ENCODE data around the gene PRKCH.

DNA sequence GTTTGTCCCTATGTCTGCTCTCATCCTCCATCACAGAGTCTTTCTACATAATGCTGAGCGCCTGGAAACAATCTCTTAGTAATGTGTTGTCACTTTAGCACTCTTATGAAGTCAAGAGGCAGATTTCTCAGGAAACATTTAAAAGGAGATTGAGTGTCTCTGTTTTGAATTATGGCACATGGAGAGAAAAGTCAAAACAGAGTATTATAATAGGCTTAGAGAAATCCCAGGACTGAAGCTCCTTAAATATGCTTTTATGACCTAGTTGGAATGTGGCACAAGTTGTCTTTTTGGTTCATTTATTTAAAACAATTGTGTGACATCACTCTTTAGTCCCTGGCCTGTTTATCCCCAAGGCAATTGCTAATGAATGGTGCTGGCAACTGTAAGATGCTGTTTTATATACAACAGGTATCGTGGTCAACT is 256.1 kb downstream of the PRKCH start:
- TF ChIP-seq SP1 (IDR thresholded peaks at IDR 0.05; ENCODE audit: low read depth, low read length) (no peak), RBBP5 (conservative IDR thresholded peaks at IDR 0.05) (no peak), DPF2 (IDR thresholded peaks at IDR 0.05) (no peak), RELA (IDR thresholded peaks at IDR 0.05; ENCODE audit: borderline replicate concordance, partially characterized antibody) (no peak), SUZ12 (IDR thresholded peaks at IDR 0.05; ENCODE audit: unreplicated experiment) (no peak), POLR2A (IDR thresholded peaks at IDR 0.05; ENCODE audit: low read depth, low read length) (no peak), SREBF2 (IDR thresholded peaks at IDR 0.05; ENCODE audit: low read length) (no peak)
- TF ChIP-seq, protein P1, sequence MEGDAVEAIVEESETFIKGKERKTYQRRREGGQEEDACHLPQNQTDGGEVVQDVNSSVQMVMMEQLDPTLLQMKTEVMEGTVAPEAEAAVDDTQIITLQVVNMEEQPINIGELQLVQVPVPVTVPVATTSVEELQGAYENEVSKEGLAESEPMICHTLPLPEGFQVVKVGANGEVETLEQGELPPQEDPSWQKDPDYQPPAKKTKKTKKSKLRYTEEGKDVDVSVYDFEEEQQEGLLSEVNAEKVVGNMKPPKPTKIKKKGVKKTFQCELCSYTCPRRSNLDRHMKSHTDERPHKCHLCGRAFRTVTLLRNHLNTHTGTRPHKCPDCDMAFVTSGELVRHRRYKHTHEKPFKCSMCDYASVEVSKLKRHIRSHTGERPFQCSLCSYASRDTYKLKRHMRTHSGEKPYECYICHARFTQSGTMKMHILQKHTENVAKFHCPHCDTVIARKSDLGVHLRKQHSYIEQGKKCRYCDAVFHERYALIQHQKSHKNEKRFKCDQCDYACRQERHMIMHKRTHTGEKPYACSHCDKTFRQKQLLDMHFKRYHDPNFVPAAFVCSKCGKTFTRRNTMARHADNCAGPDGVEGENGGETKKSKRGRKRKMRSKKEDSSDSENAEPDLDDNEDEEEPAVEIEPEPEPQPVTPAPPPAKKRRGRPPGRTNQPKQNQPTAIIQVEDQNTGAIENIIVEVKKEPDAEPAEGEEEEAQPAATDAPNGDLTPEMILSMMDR (IDR thresholded peaks at IDR 0.05 in 2 of 3, conservative IDR thresholded peaks at IDR 0.05 in 1 of 3; ENCODE audit: control insufficient read depth in 2 of 3, extremely low read depth in 1 of 3, insufficient read depth in 1 of 3, low read depth in 3 of 3, low read length in 3 of 3), result no peak
- TF ChIP-seq, protein P2, sequence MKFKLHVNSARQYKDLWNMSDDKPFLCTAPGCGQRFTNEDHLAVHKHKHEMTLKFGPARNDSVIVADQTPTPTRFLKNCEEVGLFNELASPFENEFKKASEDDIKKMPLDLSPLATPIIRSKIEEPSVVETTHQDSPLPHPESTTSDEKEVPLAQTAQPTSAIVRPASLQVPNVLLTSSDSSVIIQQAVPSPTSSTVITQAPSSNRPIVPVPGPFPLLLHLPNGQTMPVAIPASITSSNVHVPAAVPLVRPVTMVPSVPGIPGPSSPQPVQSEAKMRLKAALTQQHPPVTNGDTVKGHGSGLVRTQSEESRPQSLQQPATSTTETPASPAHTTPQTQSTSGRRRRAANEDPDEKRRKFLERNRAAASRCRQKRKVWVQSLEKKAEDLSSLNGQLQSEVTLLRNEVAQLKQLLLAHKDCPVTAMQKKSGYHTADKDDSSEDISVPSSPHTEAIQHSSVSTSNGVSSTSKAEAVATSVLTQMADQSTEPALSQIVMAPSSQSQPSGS (IDR thresholded peaks at IDR 0.05; ENCODE audit: low read length), result no peak

Measured in GM12878 (cell line).